T follicular helper cell (primary cell): ENCODE measurements around the gene PPM1L.
"Not testable (repeated sequence)": the region's sequence is repeated elsewhere in the genome, so short reads cannot be mapped to it uniquely, and the experiment has no call there.

ENCODE experiments used
- DNase-seq: peaks from one replicate; pipeline ENCODE4 v3.0.0-alpha.2; 2020; ENCODE audit warnings: low read depth
- total RNA-seq, 2 experiments: gene quantifications; one replicate each; lab custom pipeline; 2026; lab: John Stamatoyannopoulos, UW

Gene PPM1L
- total RNA-seq, result 3.1 to 13.4 reads per million in 2 experiments

- peak; percentile 47 for DNase-seq
Measured at GRCh38 chr3:160755776-160756304, at the start of gene PPM1L. Gene PPM1L (plus strand): TSS chr3:160756231.

DNA sequence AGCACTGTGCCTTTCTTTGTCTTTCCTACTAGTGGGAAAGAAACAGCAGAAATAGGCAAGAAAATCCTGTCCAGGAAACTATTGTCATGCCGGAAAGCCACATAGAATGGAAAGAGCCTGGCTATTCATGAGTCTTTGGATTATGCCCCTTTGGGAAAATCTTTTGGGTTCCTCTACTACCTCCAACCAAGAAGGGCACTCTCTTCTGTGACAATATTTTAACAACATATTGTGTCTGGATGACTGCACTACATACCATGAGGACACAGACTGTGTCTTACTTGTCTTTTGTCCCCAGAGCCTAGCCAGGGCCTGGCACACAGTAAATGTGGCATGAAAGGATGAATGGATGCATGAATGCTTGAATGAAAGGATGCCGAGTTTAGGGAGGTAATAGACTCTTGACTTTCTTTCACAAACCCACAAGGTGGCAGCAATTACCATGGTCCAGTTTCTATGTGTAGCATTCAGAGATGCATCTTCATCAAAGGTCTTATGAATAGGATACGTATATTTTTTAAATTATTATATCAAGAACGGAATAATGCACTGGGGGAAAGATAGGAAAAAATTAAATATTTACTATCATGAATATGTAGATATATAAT lies 48.7 kb upstream of the PPM1L start:
- DNase-seq, result peak; percentile 4

GRCh38 chr3:160709477-160710182 lies 46.4 kb upstream of the PPM1L start:
- DNase-seq, result no peak

DNA sequence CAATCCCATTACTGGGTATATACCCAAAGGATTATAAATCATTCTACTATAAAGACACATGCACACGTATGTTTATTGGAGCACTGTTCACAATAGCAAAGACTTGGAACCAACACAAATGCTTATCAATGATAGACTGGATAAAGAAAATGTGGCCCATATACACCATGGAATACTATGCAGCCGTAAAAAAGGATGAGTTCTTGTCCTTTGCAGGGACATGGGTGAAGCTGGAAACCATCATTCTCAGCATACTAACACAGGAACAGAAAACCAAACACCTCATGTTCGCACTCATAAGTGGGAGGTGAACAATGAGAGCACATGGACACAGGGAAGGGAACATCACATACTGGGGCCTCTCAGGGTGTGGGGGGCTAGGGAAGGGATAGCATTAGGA lies 42.9 kb upstream of the PPM1L start:
- DNase-seq, result not testable (repeated sequence)

- DNase-seq, result no peak
Measured at GRCh38 chr3:160719710-160720109, 36.3 kb upstream of the PPM1L start.

DNA sequence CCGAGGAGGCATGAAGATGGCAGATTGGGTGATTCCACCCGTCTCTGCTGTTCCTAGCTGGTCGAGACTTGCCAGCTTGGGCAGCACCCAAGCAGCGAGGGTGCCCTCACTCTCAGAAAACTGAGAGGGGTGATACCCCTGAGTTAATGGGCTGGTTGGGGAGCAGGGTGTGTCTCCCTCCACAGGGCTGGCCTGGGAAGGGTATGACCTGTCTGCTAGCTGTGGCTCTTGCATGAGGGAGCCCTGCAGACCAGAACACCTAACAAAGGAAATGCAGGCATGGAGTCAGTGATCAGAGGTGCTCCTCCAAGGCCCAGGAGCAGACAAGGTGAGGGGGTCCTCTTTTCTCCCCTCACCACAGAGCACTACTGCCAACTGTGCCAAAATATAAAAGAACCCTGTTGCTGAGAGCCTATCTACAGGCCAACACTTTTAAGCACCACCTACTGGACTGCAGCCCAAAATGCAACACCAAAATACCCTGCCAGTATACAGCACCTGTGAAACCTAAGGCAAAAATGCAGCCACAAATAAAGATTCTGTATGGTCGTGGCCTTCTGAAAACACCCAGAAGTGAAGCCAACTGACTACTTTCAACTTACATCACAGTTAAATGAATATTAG lies 35.8 kb upstream of the PPM1L start:
- DNase-seq, result no peak

DNA sequence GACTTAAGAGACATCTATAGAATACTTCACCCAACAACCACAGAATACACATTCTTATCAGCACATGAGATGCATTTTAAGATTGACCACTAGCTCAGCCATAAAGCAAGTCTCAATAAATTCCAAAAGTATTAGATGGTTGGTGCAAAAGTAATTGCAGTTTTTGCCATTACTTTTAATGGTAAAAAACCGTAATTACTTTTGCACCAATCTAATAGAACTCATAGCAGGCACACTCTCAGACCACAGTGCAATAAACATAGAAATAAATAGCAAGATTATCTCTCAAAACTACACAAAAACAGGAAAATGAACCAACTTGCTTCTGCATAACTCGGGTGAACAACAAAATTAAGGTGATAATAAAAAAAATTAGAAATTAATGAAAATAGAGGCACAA lies 33.7 kb upstream of the PPM1L start:
- DNase-seq, result no peak

DNA sequence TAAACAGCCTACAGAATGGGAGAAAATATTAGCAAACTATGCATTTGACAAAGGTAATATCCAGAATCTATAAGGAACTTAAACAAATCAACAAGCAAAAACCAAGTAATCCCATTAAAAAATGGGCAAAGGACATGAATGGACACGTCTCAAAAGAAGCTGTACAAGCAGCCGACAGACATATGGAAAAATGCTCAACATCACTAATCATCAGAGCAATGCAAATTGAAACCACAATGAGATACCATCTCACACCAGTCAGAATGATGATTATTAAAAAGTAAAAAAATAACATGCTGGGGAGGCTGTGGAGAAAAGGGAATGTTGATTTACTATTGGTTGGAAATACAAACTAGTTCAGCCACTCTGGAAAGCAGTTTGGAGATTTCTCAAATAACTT lies 30.7 kb upstream of the PPM1L start:
- DNase-seq, result no peak

- no peak for DNase-seq
Measured at GRCh38 chr3:160735826-160736225, 20.2 kb upstream of the PPM1L start.

DNA sequence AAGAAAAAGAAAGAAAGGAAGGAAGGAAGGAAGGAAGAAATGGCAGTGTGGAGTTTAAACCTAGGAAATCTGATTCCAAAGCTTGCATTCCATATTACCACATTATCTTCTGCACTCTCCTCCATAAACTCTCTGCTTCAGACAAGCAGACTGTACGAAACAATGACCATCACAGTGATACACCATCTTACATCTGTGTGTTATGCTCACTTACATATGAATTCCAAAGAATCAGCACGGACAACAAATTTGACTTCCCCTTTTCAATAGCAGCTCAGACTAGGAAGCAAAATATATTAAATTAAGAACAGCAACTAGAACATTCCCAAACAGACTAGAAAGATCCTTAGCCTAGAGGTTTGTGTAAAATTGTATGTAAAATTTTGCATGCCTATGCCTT lies 18.0 kb upstream of the PPM1L start:
- DNase-seq, result no peak

- no peak for DNase-seq
Measured at GRCh38 chr3:160739079-160739478, 17.0 kb upstream of the PPM1L start.

DNA sequence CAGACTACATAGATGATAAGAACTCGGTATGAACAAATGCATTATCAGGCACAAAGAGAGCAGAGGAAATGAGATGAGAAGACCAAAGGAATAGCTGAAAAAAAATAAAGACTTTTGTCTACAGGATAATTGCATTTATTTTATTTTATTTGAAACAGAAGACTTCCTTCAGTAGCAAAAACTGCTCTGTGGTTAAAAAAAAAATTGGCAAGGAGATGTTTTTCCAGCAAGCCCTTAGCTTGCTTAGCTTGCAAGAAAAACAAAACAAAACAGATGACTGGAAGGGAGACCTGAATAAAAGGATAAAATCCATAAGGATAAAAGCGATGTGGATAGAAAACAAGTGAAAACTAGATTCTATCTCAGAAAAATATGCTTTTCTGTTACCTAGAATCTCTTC lies 9.1 kb upstream of the PPM1L start:
- DNase-seq, result no peak

DNA sequence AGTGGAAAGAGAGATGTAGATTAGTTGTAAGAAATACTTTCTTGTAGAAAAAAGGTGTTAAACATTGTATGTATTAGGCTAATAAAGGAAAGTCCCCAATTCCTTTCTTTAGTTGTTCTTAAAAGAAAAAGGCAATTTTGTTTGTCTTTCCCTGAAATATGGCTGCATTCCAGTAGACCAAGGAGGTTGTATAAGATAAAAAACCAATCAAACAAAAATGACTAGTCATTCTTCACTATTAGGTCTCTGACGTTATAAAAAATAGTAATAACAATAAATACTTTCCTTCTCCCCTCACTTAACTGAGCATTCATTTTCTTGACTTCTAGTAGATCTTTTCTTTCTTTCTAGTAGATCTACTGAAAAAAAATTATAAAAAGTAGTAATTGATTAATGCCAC lies 8.6 kb upstream of the PPM1L start:
- DNase-seq, result no peak

- no peak for DNase-seq
Measured at GRCh38 chr3:160748231-160748630, 7.8 kb upstream of the PPM1L start.

DNA sequence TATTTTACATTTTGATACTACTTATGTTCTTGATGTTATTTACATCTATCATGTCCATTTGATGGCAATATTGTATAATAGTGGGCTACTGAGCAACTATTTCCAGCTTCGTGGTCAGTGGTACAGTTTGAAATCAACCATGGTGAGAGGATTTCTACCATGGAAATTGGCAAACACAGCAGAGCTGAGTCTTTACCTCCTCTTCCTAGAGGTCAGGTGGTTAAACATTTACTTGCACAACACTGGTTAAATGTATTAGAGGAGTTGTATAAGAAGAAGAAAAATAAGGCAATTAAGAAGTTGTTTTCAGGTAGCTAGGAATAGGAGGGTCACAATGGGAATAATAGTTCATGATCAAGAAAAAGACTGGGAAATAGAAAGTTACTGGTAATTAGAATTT lies 7.2 kb upstream of the PPM1L start:
- no peak for DNase-seq

DNA sequence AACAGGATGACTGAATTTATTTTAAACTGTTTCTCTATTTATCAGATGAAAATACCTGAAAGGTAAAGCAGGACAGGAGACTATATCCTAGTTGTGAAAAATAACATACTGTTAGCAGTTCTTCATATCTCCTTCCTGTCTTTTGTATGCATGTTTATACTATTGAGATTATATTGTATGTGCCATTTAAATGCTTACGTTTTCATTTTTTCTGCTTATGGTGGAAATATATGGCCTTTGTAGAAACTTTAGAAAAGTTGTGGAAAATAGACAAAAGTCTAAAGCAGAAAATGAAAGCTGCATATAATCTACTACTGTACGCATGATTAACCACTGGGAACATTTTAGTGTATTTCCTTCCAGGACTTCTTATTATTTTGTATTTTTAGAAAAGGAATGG lies 2.1 kb upstream of the PPM1L start:
- no peak for DNase-seq

DNA sequence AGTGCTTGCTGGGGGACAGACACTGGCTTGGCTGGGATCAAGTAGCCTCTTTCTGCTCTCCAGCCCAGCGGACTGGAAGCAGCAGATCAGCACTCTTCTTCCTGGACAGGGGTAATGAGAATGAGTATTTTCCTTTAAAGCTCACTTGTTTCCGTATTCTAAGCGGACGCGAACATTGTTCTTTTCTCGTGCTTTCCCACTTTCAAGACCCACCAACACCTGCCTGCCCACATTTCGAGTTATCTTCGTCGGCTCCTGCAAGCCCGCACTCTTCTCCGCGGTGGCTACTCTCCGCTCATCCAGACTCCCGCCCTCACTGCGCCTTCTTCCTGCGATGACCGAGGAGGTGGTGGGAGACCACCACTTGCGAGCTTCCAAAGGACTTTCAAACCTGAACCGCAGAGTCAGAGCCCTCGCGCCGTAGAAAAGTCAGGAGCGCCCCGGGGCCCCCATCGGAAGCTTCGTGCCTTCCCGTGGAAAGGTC lies 1.6 kb upstream of the PPM1L start:
- no peak for DNase-seq

DNA sequence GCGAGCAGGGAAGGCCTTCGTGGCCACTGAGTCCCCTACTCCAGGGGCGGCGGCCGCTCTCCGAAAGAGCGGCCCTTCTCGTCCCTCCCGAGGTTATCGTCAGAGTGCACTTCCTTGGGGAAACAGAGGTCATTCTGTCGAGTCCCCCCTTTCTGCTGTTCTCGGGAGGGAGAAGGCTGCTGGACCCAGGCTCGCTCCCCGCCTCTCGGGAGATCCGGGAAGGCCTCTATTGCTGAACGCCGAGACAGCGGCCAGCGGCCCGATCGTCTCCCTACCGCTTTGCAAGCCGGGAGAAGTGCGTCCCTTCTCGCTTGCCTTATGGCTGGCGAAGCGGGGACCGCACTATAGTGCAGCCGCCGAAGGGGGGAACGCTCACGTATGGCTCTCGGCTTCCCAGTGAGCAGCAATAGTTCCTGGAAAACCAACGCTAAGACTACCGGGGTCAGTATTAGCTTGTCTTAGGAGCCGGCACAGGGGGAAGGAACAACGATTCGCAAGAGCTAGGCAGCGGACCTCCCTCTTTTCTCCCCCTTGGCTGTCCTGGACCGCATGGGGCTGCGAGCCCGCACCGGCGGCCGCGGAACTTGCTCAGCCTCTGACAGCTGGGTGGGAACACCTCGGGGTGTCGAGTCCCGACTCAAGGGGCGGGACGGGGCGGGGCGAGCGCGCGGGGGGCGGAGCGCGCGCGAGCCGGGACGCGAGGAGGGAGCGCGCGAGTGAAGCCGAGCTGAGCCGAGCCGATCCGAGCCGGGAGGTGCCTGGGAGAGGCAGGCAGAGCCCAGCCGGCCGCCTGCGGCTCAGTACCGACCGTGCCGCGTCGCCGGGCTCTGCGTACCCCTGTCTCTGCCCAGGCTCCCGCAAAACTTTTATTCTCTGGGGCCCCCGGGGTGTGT lies 930 bp upstream of the PPM1L start:
- DNase-seq, result peak; percentile 86

GRCh38 chr3:160757233-160758106 lies 1.4 kb downstream of the PPM1L start:
- DNase-seq, result no peak

- no peak for DNase-seq
Measured at GRCh38 chr3:160758929-160759577, 3.0 kb downstream of the PPM1L start.
